ENCODE results near the gene TIMM17B.

TIMM17B gene

DNA sequence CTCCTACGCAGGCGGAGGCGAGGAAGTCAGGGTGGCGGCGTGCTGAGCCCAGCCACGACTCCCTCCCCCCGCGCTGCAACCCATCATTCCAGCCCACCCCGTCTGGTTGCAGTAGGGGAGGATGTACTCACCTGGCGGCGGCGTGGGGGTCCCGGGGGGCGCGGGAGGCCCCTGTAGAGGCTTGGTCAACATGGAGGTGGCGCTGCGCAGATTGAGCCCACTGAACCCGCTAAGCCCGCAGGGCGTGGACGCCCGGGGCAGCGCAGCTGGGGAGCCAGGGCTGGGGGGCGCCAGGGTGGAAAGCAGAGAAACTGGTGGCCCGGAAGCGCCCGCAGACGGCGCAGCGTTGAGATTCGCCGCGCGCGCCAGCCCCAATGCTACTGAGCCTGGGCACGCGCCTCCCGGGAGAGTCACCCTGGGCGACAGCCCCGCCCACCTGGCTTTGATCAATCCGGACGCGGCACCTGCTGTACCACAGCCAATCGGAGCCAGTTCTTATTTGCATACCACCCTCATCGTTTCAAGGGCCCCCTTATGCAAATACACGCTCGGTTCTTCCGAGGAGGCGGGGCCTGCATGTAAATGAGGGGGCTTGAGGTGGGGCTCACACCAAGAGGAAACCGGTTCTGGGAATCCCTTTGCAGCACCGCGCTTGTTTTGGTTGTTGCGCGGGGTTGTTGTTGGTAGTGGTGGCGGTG, 21.2 kb upstream of the TIMM17B start, which contains the start of gene PIM2:
Gene PIM2 (minus strand): TSS at position 382 of the 698 bp plus-strand sequence. CDS start 190 bp downstream, at position 192.
- no peak for DNase-seq (ENCODE audit: low read depth, low spot score)

DNA sequence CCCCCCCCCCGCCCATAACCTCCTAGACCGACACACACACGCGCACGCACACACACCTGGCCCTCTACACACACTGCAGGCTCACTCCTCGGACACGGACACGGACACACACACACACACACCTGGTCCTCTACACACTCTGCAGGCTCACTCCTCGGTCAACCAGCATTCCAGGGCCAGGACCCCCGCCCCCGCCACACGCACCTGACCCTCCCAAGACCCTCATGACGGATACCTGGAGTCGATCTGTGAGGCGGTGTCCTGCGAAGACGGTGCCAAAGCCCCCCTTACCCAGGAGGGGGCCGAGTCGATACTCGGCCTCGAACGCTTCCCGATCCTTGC, 20.7 kb upstream of the TIMM17B start:
- no peak for DNase-seq (ENCODE audit: low read depth, low spot score)

DNA sequence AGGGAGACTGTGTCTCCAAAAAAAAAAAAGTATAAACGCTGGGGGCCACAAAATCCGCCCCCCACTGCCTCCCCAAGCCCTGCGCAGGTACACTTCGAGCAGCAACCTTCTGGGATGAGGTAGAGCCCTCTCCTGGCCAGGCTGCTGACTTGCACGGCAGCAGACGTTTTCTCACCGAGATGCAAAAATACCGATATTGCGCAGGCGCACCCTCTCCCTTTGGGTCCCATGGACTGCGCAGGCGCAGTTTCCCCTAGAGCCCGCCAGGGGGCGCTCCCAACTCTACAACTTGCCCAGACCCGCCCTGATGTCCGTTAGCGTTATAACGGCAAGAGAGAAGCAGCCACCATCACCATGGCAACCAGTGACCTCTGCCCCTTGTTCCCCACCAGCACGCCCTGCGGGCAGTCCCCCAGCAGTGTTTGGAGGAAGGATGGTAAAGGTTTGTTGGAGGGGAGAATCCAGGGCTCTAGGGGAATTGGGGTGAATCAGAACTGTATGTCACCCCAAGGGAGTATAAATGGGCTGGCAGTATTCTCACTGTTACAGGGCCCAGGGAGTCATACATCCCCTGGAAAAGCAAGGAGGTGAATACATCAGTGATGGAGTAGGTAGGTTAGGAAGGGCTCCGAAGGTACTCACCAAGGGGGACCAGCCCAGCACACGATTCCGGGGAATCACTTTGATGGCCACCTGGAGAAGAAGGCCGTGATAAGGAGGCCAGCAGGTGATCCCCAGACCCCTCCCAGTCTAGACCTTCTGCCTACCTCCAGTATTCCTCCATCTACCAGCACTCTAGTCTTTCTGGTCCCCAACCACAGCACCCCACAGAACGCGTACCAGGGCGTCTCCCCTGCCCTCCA, 19.8 kb upstream of the TIMM17B start:
- no peak for DNase-seq (ENCODE audit: low read depth, low spot score)

DNA sequence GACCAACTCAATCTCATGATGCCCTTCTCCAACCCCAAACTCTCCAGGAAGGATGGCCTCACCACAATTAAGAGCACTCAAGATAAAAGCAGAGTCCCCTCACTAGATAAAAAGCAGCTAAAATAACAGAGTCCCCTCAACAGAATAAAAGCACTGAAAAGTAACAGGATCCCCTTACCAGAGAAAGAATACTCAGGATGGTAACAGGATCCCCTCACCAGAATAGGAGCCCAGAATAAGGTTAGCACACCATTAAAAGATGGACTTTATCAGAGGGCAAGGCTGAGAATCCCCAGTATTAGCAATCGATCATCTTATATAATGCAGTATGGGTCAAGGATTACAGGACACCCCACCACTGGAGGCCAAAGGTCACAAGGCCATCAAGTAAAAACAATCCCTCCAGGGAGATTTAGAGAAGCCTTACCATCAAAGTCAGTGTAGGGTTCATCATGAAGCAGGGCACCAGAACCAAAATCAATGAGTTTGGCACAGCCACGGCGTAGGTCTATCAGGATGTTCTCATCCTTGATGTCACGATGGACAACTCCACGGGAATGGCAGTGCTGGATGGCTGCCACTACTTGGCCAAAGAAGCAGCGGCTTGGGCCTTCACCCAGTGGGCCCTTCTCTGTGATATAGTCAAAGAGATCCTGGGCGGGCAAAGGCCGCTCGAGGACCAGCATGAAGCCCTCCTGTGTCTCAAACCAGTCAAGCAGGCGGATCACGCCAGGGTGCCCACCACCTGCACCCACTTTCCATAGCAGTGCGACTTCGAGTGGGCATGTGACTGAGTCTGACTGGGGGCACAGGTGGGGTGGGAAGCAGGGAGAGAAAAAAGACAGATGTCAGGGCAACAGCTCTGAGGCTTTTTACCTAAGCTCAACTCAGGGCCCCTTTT, 17.3 kb upstream of the TIMM17B start:
- DNase-seq (ENCODE audit: low read depth, low spot score) = no peak

DNA sequence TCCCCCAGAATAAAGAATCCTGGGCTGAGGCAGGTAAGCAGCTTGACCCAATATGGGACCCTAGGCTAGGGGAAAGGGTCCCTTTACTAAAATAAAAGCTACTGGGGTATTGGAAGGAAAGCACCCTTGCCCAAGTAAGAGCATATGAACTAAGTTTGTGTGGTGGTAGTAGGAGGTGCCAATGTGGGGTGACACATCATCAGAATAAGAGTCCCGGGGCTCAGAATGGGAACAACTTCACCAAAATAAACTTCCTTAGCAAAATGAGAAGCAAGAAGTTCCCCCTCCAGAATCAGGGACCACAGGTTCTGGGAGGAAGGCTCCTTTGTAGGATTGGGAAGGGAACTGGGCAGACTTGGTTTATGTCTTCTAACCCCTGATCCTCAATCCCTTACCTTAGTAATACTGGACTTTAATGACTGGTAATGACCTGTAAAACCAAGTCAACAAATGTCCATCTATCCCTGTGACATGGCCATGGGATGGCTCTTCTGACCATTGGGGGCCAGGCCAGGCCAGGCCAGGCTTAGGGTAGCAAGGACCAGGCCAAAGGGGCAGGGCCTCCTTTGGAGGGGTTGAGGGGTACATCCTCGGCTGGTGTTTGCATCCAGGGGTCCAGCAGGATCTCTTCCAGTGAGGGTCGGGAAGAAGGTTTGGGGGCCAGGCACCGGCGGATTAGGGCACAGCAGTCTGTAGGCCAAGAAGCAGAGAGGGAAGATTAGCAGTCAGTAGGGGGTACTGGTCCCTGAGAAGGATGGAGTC, 16.2 kb upstream of the TIMM17B start:
- no peak for DNase-seq (ENCODE audit: low read depth, low spot score)

DNA sequence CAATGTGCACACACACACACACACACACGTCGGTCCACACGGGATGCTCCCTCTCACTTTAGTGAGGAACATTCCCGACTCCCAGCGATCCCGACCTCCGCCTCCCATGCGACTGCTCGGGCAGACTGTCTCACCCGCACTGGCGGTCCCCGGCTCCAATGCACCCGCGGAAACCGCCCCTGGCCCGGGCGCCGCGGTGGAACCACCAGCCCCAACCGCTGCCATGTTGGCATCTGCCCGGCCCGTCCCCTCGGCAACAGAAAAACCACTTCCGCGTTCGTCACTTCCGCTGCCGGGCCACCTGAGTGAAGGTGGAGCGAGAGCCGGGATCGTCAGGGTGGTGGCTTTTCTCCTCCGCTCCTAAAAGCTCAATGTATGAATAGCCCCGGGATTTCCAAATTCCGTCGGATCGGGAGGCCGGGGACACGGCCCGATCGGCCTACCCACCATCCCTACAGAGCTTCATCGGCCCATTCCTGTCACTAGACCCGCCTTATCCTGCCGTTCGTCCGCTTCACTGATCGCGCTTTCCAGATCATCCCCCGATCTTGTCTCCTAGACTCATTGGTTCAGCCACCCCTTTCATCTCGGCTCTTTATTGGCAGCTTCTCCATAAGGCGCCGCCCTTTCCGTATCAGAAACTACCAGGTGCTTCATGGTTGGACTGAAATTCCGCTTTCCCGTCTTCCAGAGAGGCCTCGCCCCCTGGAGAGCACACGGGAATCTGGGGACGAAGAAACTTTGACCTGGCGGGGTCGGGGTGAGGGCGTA, 14.0 kb upstream of the TIMM17B start, which contains the start of gene SLC35A2:
Gene SLC35A2 (minus strand): TSS at position 235 of the 771 bp plus-strand sequence. CDS start 10 bp downstream, at position 225.
- no peak for DNase-seq (ENCODE audit: low read depth, low spot score)

DNA sequence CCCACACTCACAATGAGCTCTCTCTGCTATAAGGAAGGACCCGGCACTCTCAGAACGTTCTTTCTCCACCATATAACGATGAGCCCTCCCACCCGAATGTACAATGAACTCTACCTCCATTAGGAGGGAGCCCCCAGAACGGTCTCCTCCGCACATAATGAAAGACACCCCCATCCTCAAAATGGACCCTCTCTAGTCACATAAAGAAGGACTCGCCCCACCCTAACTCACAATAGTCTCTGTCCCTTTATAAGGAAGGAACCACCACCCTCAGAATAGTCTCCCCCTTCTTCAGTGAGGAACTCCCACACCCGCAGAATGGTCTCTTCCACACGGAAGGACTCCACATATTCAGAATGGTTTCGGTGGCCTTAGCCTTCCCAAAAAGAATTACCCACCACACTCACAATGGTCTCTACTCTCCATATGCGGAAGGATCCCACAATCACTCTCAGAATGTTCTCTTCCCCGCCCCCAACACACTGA, 13.4 kb upstream of the TIMM17B start:
- no peak for DNase-seq (ENCODE audit: low read depth, low spot score)

DNA sequence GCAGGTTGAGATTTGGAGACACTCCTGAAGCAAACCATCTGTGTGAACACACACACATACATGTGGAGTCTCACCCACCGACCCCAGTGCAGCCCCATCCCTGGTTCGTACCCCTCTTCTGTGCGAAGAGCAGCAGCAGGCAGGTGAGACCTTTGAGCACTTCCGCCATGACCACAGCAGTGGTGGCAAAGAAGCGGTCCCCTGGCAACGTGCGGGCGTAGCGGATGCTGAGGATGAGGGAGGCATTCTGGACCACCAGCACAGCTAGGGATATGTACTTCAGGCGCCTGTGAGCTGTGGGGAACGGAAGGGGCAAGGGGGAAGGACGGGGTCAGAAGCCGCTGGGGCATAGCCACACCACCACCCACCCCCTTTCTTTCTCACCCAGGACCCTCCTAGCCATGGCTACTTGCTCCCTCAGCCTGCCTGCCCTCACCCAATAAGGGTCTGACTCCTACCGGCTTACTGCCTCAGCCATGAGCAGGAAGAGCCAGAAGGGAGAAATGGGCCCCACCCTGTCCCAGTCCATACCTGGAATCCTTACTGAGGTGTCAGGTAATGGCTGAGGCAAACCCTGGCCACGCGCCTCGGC, 12.2 kb upstream of the TIMM17B start:
- no peak for DNase-seq (ENCODE audit: low read depth, low spot score)

DNA sequence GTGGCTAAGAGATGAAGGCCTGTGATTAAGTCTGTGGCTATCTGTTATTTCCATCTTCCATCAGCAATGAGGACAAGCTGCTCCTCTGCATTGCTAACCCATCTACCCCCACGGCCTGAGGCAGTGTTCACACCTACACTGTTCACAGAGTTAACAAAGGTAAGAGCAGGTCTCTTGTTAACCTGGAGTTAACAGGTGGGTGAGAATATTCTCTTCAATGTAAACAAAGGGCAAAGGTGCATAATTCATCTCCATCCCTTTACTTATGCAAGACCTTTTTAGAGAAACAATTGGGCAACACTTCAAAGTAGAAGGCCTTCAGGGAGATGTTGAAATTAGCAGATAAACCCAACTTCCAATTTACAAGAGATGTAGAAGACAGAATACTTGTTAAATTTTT, 11.0 kb upstream of the TIMM17B start:
- no peak for DNase-seq (ENCODE audit: low read depth, low spot score)

DNA sequence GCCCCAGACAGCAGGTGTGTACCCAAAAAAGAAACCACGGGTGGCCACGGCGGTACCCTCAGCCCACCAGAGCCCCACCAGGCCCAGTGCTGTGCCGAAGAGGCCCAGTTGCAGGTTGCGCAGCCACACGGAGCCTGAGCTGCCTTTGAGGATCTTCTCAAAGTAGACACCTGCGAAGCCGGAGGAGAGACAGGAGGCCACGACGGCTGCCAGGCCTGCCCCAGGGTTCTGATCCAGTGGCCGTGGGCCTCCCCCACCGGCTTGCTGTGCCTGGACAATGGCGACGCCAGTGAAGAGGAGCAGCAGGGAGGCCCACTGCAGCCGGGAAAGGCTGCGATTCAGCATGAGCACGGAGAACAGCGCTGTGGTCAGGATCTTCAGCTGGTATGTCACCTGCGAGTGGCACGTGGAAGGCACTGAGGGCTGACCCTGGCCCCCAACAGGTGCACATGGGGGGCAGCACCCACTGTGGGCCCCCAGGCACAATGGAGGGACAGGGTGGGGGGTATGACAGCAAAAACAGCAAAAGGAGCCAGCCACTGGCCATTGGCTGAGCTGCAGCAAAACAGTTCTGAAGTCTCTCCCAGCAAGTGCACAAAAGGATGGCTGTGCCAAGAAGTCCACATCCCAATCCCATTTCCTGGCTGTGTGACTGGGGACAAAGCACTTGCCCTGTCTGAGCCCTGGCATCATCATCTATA, 7.7 kb upstream of the TIMM17B start:
- no peak for DNase-seq (ENCODE audit: low read depth, low spot score)

DNA sequence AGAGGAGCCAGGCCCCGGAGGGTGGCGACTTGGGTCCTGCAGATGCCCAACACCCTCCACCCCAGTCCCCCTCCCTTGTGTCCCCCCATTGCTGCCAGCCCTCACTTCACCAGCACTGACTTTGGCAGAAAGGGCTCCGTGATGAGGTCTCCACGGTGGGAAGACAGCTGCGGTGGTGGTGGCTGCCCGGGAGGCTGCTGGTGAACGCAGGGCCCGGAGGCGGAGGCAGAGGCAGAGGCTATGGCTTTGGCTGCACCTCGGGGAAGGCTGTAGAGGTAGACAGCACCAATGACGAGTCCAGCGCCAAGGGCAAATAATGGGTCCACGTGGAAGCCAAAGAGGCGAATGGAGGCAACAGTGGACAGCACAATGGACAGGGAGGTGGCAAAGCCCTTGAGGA, 7.1 kb upstream of the TIMM17B start:
- DNase-seq (ENCODE audit: low read depth, low spot score) = no peak

DNA sequence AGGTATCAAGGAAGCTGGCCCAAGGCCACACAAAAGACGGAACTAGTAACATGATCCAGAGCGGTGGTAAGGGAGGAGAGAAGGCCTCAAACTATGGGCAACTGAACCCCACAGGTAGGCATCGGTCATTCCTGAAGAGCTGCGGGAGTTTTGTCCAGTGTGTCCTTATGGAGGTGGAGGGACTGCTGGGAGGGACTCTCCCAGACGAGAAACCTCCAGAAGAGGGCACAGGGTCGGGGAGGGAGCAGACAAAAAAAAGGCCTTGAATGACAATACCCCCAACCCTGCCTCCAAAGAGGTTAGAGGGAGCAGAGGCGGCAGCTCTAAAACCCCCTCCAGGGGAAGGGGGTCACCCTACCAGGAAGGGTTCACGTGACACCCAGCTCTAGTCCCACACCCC, 6.6 kb upstream of the TIMM17B start:
- no peak for DNase-seq (ENCODE audit: low read depth, low spot score)

DNA sequence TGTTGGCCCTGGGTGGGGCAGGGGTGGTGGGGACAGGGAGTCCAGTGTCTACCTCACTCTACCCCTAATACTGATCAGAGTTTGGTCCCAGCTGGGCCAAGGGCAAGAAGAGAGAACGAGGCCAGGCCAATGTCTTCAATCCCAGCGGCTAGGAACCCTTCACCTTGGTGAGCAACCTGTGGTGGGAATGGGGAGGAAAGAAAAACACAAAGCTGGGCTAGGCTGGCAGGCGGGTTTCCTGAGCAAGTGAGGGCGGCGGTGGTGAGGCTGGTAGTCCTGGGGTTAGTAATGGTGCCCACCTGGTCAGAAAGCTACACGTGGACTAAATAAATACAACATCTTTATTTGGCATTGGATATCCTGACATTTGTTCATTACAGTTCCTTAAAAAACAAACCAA, 5.7 kb upstream of the TIMM17B start:
- DNase-seq (ENCODE audit: low read depth, low spot score) = no peak

DNA sequence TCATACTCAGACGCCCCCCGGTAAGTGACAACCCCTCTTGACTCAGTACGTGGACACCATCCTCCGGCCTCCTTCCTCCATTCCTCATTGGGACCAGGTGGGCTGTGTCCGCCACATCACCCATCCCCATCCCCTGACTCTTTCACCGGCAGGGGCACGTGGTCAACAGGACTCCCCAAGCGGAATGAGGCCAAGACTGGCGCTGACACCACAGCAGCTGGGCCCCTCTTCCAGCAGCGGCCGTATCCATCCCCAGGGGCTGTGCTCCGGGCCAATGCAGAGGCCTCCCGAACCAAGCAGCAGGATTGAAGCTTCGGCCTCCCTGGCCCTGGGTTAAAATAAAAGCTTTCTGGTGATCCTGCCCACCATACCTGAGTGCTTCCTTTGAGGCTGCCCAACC, 5.2 kb upstream of the TIMM17B start:
- DNase-seq (ENCODE audit: low read depth, low spot score) = no peak

DNA sequence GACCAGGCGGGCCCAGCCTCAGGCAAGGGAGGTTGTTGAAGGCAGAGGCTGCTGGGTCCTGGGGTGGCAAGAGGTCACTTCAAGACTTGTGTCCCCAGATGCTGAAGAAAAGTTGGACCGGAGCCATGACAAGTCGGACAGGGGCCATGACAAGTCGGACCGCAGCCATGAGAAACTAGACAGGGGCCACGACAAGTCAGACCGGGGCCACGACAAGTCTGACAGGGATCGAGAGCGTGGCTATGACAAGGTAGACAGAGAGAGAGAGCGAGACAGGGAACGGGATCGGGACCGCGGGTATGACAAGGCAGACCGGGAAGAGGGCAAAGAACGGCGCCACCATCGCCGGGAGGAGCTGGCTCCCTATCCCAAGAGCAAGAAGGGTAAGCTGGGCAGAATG, 4.6 kb upstream of the TIMM17B start:
- no peak for DNase-seq (ENCODE audit: low read depth, low spot score)

DNA sequence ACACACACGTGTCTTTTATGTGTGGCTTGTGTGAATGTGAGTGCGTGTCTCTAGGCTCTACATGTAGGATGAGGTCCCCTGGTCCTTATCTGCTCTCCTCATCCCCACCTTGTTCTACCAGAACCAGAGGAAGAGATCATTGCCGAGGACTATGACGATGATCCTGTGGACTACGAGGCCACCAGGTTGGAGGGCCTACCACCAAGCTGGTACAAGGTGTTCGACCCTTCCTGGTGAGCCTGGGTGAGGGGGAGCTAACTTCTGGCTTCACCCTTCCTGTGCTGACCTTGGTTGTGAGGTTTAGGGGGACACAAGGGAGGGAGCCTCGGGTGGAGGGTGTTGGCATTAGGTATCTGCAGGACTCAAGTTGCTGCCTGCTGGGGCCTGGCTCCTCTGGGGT, 3.5 kb upstream of the TIMM17B start:
- no peak for DNase-seq (ENCODE audit: low read depth, low spot score)

DNA sequence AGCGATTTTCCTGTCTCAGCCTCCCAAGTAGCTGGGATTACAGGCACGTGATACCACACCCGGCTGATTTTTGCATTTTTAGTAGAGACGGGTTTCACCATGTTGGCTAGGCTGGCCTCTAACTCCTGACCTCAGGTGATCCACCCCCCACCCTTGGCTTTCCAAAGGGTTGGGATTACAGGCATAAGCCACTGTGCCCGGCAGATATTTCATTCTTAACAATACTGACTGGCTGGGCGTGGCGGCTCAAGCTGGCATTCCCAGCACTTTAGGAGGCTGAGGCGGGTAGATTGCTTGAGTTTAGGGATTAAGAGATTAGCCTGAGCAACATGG, 1.5 kb upstream of the TIMM17B start:
- DNase-seq (ENCODE audit: low read depth, low spot score) = no peak

DNA sequence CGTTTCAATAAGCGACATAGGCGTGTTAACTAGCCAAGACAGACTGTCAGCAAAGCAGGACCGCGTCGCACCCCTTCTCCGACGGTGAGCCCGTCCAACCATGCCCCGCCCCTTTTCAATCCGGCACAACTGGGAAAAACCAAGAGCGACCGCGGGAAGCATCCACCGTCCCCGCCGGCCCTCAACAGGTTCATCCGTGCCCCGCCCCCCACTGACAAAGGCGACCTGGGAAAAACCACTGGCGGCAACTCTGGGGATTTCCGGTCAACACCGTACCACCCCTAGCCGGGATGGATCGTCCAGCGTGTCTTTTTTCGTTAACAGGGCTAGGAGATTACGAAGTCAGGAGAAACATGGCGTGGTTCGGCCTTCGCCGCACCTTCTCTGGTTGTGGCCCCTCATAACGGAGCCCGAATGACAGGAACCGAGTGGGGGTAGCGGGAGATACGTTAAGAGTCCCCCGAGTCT, 377 bp downstream of the TIMM17B start:
- DNase-seq (ENCODE audit: low read depth, low spot score) = no peak

DNA sequence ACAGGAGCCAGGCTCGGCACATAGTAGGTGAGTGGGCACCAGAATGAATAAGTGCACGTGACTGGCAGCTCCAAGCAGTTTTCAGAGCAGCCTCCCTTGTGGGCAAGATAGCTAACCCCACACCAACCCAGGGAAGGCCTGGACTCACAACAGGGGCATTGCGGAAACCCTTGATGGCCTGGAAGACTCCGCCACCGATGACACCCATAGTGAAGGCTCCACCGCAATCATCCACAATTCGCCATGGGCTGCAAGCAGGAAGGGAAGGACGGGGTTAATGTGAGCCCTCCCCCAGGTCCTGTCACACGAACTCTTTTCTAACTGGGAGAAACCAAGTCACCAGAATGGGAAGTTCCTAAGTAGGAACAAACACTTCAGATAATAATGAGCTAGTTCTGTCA, 957 bp downstream of the TIMM17B start:
- no peak for DNase-seq (ENCODE audit: low read depth, low spot score)

Measured in iPS DF 19.7 (cell line).